ENCODE data around the gene YWHAB. TPM values are rescaled to one million over a fixed set of nuclear protein-coding genes. Genes with fewer than 3 reads are reported as not detected.

The YWHAB gene
- 116 and 118 TPM in 2 replicates for total RNA-seq (2014; rRNA removed)
- Bru-seq, nascent RNA, result percentile 98 among the genes with signal in this experiment
- percentile 98 among the genes with signal in this experiment for BruChase-seq, experiment 1, labeled RNA remaining after a 6-hour chase
- BruChase-seq, experiment 2, labeled RNA remaining after a 2-hour chase, result percentile 97 among the genes with signal in this experiment
- long read RNA-seq, transcript YWHAB-201 (6 exons, 3,049 nt), result major isoform, 785 of 1,143 reads
- long read RNA-seq, transcript YWHAB-202 (7 exons, 3,109 nt), result minor isoform, 67 of 1,143 reads
- long read RNA-seq, partial matches to known transcripts, result 35 of 1,143 reads
- long read RNA-seq, other reads (novel, unspliced or antisense), result 256 of 1,143 reads

DNA sequence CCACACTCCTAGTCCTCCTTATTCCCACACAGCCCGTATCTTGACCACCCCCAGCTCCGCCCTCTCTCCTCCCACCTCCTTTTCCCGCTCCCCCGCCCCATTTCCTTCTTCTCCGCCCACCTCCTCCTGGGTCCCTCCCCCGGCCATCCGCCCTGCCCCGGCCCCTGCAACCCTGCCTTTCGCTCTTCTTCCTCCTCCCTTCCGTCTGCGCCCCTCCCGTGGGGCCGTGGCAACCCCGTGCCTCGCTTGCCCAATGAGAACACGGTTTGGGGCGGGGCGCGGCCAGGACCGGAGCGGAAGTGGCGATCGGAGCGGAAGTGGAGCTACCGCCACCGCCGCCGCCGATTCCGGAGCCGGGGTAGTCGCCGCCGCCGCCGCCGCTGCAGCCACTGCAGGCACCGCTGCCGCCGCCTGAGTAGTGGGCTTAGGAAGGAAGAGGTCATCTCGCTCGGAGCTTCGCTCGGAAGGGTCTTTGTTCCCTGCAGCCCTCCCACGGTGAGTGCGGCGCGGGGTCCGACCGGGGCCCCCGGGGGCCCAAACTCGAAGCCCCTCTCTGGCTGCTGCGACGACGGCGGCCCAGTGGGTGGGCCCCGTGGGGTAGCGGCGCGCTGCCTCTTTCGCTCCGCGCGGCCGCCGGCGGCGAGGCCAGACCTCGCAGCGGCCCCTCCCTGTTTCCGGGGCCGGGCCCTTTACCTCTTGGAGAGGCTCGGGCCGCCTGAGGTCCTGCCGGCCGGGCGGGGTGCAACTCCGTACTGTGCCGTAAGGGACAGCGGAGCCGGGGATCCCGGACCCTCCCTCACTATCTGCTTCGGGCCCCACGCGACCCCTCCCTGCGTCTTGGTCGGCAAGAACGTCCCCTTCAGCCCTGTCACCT lies at the start of gene YWHAB:
Gene YWHAB (plus strand): TSS at position 314 of the 874 bp plus-strand sequence. CDS start 15,829 bp downstream, outside the sequence.
- peaks cover 33% of the 10 kb centered on the region for H3K4me1 ChIP-seq (ENCODE audit: insufficient read depth, low read length)
- TF ChIP-seq EZH2phosphoT487 (IDR thresholded peaks at IDR 0.05; ENCODE audit: borderline replicate concordance, low read length) (no peak), EZH2 (IDR thresholded peaks at IDR 0.05; ENCODE audit: low read length, unreplicated experiment) (no peak)
- TF ChIP-seq, protein P1, sequence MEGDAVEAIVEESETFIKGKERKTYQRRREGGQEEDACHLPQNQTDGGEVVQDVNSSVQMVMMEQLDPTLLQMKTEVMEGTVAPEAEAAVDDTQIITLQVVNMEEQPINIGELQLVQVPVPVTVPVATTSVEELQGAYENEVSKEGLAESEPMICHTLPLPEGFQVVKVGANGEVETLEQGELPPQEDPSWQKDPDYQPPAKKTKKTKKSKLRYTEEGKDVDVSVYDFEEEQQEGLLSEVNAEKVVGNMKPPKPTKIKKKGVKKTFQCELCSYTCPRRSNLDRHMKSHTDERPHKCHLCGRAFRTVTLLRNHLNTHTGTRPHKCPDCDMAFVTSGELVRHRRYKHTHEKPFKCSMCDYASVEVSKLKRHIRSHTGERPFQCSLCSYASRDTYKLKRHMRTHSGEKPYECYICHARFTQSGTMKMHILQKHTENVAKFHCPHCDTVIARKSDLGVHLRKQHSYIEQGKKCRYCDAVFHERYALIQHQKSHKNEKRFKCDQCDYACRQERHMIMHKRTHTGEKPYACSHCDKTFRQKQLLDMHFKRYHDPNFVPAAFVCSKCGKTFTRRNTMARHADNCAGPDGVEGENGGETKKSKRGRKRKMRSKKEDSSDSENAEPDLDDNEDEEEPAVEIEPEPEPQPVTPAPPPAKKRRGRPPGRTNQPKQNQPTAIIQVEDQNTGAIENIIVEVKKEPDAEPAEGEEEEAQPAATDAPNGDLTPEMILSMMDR (conservative IDR thresholded peaks at IDR 0.05; ENCODE audit: low read depth, low read length), result no peak
- ChIA-PET CTCF (interaction anchor here (0.6 to 1.3 kb wide), 4 partner anchors 25 to 408 kb away, joined by 3 to 7 read pairs (median 3); no protein-coding TSS in a partner anchor), POLR2A (ENCODE audit: unreplicated experiment) (interaction anchor here (0.6 to 1.0 kb wide), 7 partner anchors 10 to 1767 kb away, joined by 3 to 7 read pairs (median 4); partner anchors contain the start of gene PABPC1L)
- no peaks in the 10 kb centered on the region for H3K9me2 ChIP-seq (replicated peaks; ENCODE audit: low read length)
- H2AFZ ChIP-seq (ENCODE audit: low read length), result peak within 1 kb of the TSS; percentile 76
- H3K79me2 ChIP-seq (ENCODE audit: low read length), result peaks cover 58% of the 10 kb centered on the region
- no peaks in the 10 kb centered on the region for H3K27me3 ChIP-seq (ENCODE audit: low read length)
- ATAC-seq (peak; percentile 96), DNase-seq (peak; percentile 99)
- H3K27ac ChIP-seq (ENCODE audit: low read length), result peak within 1 kb of the TSS; percentile 77
- H3K4me3 ChIP-seq (ENCODE audit: low read length), result peak within 1 kb of the TSS; percentile 96
- peak within 1 kb of the TSS; percentile 97 for H3K9ac ChIP-seq (ENCODE audit: low read length)
- no TSS peak for BruUV-seq (replicated peaks)
- peak within 1 kb of the TSS; percentile 90 for H3K4me2 ChIP-seq (ENCODE audit: low read length)
- H3F3A ChIP-seq (ENCODE audit: low read length, unreplicated experiment), result no peaks in the 10 kb centered on the region
- intact Hi-C loops (cut with micrococcal nuclease), result loop anchor here (1.0 kb wide), 1 partner anchor 25 kb away; the partner anchor contains the start of gene PABPC1L
- peaks cover 44% of the 10 kb centered on the region for H4K20me1 ChIP-seq (ENCODE audit: low read length)
- H3K36me3 ChIP-seq (ENCODE audit: low read depth, low read length), result peaks cover 12% of the 10 kb centered on the region
- no peaks in the 10 kb centered on the region for H3K9me3 ChIP-seq (ENCODE audit: low read length)

- no peak overlapping the region for H3K4me2 ChIP-seq (ENCODE audit: low read length)
- no peak overlapping the region for H3K9ac ChIP-seq (ENCODE audit: low read length)
- no peak overlapping the region for H2AFZ ChIP-seq (ENCODE audit: low read length)
- ATAC-seq, result no peak
- no peaks in the 10 kb centered on the region for H3F3A ChIP-seq (ENCODE audit: low read length, unreplicated experiment)
- no peak overlapping the region for H3K4me3 ChIP-seq (ENCODE audit: low read length)
- no peaks in the 10 kb centered on the region for H3K79me2 ChIP-seq (ENCODE audit: low read length)
- no peaks in the 10 kb centered on the region for H3K4me1 ChIP-seq (ENCODE audit: insufficient read depth, low read length)
- no TSS peak for BruUV-seq (replicated peaks)
- DNase-seq, result no peak
- intact Hi-C loops (cut with micrococcal nuclease), result no loop called here
- ChIA-PET POLR2A (ENCODE audit: unreplicated experiment) (no interaction called here), CTCF (no interaction called here)
- H3K9me2 ChIP-seq (replicated peaks; ENCODE audit: low read length), result no peaks in the 10 kb centered on the region
- H3K27ac ChIP-seq (ENCODE audit: low read length), result no peak overlapping the region
- no peaks in the 10 kb centered on the region for H3K9me3 ChIP-seq (ENCODE audit: low read length)
- H3K27me3 ChIP-seq (ENCODE audit: low read length), result peaks cover 89% of the 10 kb centered on the region
- TF ChIP-seq, protein P1 (conservative IDR thresholded peaks at IDR 0.05; ENCODE audit: low read depth, low read length), result no peak
- no peak for TF ChIP-seq EZH2phosphoT487 (IDR thresholded peaks at IDR 0.05; ENCODE audit: borderline replicate concordance, low read length)
- TF ChIP-seq EZH2 (IDR thresholded peaks at IDR 0.05; ENCODE audit: low read length, unreplicated experiment), result no peak
- H3K36me3 ChIP-seq (ENCODE audit: low read depth, low read length), result no peaks in the 10 kb centered on the region
- H4K20me1 ChIP-seq (ENCODE audit: low read length), result no peaks in the 10 kb centered on the region
Observed at GRCh38 chr20:44836601-44837120, 48.8 kb upstream of the YWHAB start.
